T-helper 2 cell treated with Interferon-gamma antibody and Interleukin-4, amounts not matched to agents 5 μg/mL and 100 μg/mL, for 36 hours (primary cell): ENCODE measurements around the gene TBXAS1.

Source experiments
- DNase-seq: peaks from one replicate; pipeline ENCODE4 v3.0.0; 2021; ENCODE audit warnings: low spot score
- H3K27ac Mint-ChIP-seq: one replicate; pipeline ENCODE4 v1.8.0; 2021; ENCODE audit warnings: mild to moderate bottlenecking, mixed read lengths
- H3K27me3 Mint-ChIP-seq: one replicate; pipeline ENCODE4 v1.8.0; 2021; ENCODE audit warnings: low read depth, mixed read lengths
- H3K36me3 Mint-ChIP-seq: one replicate; pipeline ENCODE4 v1.8.0; 2021; ENCODE audit warnings: low read depth, mixed read lengths
- H3K4me1 Mint-ChIP-seq: one replicate; pipeline ENCODE4 v1.8.0; 2021; ENCODE audit warnings: low read depth, mixed read lengths
- H3K4me3 Mint-ChIP-seq: one replicate; pipeline ENCODE4 v1.8.0; 2022; ENCODE audit warnings: mild to moderate bottlenecking, moderate library complexity, mixed read lengths
- H3K9me3 Mint-ChIP-seq: one replicate; pipeline ENCODE4 v1.8.0; 2021; ENCODE audit warnings: mixed read lengths

The TBXAS1 gene

DNA sequence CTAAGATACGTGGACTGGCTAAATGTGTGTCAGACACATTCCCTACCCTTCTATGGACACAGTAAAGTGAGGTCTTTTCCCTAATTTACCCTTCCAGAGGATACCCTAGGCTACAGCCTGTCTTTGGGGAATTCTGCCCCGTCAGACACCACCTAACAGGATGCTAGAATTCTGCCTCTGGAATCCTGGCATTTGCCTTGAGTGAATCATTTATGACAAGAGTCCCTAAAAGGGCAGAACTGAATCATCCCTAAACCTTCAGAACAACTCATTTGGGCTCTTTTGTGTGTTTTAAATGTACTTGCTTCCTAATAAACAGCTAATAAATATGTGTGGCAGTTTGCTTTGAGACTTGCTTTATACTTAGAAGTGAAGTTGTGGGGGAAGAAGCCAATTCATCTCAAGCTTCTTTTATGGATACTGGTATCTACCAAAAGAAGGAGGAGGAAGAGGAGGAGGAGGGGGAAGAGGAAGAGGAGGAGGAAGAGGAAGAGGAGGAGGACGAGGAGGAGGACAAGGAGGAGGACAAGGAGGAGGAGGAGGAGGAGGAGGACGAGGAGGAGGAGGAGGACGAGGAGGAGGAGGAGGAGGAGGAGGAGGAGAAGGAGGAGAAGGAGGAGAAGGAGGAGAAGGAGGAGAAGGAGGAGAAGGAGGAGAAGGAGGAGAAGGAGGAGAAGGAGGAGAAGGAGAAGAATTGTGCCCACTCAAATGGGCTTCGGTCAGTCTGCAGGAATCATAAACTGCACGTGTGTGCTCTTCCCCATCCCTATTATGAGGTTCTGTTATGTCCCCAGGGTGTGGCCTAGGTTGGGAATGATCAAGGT is 206.5 kb downstream of the TBXAS1 start:
- Mint-ChIP-seq H3K27ac (no peak overlapping the region), H3K27me3 (no peaks in the 10 kb centered on the region), H3K4me3 (no peak overlapping the region), H3K4me1 (peaks cover 35% of the 10 kb centered on the region), H3K36me3 (peaks cover 69% of the 10 kb centered on the region), H3K9me3 (no peaks in the 10 kb centered on the region)
- DNase-seq, result no peak

GRCh38 chr7:140036224-140036962 is 207.3 kb downstream of the TBXAS1 start:
- H3K27me3 Mint-ChIP-seq, result no peaks in the 10 kb centered on the region
- DNase-seq, result no peak

DNA sequence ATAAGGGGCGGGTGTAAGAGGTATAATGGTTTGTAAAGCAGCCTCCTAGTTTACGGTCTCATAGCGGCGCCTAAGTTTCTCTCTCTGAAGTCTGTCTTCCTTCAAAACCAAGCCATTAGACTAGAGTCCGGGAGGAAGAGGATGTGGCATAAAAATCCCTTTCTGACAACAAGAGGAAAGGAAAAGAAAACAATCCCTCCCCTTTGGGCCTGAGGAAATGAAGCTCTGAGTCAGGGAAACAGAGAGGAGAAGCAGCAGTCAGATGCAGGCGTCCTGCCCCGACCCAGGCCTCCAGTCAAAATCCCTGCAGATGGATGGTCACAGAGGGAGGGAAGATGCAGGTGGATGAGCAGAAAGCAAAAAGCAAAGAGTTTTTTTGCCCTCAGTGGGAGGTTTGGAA is 210.0 kb downstream of the TBXAS1 start:
- no peaks in the 10 kb centered on the region for H3K9me3 Mint-ChIP-seq
- no peaks in the 10 kb centered on the region for H3K27me3 Mint-ChIP-seq
- H3K27ac Mint-ChIP-seq, result no peak overlapping the region
- peaks cover 30% of the 10 kb centered on the region for H3K4me1 Mint-ChIP-seq
- DNase-seq, result no peak
- H3K36me3 Mint-ChIP-seq, result peaks cover 67% of the 10 kb centered on the region
- H3K4me3 Mint-ChIP-seq, result no peak overlapping the region

More at GRCh38 chr7:140036224-140036962, 207.3 kb downstream of the TBXAS1 start:
- peak overlapping the region; percentile 36 for H3K27ac Mint-ChIP-seq
- peaks cover 72% of the 10 kb centered on the region for H3K36me3 Mint-ChIP-seq
- H3K4me1 Mint-ChIP-seq, result peaks cover 35% of the 10 kb centered on the region
- H3K4me3 Mint-ChIP-seq, result no peak overlapping the region
- H3K9me3 Mint-ChIP-seq, result no peaks in the 10 kb centered on the region

DNA sequence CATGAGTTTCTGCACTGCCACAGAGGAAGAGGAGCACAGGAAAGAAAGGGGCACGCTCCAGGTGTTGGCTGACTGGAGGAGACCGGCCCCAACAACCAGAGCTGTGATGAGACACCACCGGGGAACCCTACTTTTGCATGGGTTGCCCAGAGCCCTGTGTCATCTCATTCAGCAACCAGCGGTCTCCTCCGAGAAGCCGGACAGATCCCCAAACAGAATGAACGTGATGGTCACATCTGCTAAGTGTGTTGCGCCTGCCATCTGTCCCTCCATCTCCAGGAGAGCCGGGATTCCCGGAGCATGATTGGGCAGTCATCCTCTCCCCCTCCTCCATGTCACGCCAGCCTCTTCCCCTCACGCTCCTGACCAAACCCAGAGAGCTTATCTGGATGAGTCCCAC is 210.8 kb downstream of the TBXAS1 start:
- no peak overlapping the region for H3K4me3 Mint-ChIP-seq
- H3K9me3 Mint-ChIP-seq, result no peaks in the 10 kb centered on the region
- H3K36me3 Mint-ChIP-seq, result peaks cover 70% of the 10 kb centered on the region
- no peak for DNase-seq
- no peak overlapping the region for H3K27ac Mint-ChIP-seq
- peaks cover 30% of the 10 kb centered on the region for H3K4me1 Mint-ChIP-seq
- H3K27me3 Mint-ChIP-seq, result no peaks in the 10 kb centered on the region

DNA sequence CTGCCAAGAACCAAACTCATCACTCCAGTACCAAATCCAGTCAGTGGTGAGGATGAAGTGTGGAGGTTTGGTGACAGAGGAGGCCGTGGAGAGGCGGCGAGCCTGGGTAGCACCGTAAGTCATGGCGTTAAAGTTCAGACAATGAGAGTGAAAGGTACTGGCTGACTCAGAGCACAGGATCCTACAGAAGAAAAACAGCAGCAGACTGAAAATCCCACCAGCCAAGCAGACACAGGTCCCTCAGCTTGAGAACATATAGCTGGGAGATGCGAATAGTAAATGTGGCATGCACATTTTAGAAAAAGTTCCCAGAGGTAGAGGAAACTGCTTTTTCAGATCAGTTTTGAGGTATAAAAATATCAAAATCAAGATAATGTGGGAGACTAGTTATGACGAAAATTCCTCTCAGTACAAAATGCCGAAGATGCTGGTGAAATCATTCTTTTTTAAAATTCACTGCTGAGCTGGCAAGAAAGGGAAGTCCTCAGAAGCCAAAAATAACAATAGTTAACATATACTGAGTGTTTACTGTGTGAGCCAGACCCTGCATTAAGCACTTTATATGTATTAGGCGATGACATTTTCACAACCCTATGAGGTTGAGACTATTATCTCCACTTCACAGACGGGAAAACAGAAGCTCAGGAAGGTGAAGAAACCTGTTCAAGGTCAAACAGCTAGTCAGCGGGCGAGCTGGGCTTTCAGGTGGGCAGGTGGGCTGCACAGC is 212.8 kb downstream of the TBXAS1 start:
- H3K36me3 Mint-ChIP-seq, result peaks cover 70% of the 10 kb centered on the region
- no peak overlapping the region for H3K27ac Mint-ChIP-seq
- peaks cover 19% of the 10 kb centered on the region for H3K4me1 Mint-ChIP-seq
- H3K4me3 Mint-ChIP-seq, result no peak overlapping the region
- H3K27me3 Mint-ChIP-seq, result no peaks in the 10 kb centered on the region
- DNase-seq, result no peak
- H3K9me3 Mint-ChIP-seq, result no peaks in the 10 kb centered on the region

DNA sequence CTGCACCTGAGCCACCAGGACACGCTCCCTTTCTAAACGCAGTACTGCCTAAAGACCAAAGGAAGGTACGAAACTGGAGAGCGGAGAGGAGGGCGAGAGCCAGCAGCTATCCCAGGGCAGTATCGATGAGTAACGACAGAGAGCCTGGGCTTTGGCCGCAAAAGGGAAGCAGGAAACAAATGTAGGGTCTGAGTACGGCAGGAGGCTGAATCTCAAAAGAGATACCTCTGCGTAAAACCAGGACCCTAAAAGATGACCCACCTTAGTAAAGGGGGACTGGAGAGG is 213.3 kb downstream of the TBXAS1 start:
- no peak for DNase-seq
- Mint-ChIP-seq H3K27ac (no peak overlapping the region), H3K9me3 (no peaks in the 10 kb centered on the region), H3K4me1 (peaks cover 15% of the 10 kb centered on the region), H3K36me3 (peaks cover 69% of the 10 kb centered on the region), H3K4me3 (no peak overlapping the region), H3K27me3 (no peaks in the 10 kb centered on the region)

DNA sequence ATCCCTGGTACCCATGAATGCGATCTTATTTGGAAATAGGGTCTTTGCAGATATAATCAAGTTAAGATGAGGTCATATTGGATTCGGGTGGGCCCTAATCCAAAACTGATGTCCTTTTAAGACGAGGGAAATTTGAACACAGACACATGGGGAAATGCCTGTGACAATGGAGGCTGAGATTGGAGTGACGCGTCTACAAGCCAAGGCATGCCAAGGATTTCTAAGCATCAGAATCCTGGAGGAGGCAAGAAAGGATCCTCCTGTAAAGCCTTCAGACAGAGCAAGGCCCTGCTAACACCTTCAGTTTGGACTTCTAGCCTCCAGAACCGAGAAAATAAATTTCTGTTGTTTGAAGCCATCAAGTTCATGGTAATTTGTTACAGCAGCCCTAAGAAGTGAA is 215.2 kb downstream of the TBXAS1 start:
- Mint-ChIP-seq H3K27me3 (no peaks in the 10 kb centered on the region), H3K27ac (no peak overlapping the region), H3K4me3 (no peak overlapping the region), H3K4me1 (peaks cover 10% of the 10 kb centered on the region), H3K9me3 (no peaks in the 10 kb centered on the region), H3K36me3 (peaks cover 60% of the 10 kb centered on the region)
- no peak for DNase-seq

- no peaks in the 10 kb centered on the region for H3K9me3 Mint-ChIP-seq
- no peak overlapping the region for H3K4me3 Mint-ChIP-seq
- peaks cover 2% of the 10 kb centered on the region for H3K4me1 Mint-ChIP-seq
- H3K27me3 Mint-ChIP-seq, result no peaks in the 10 kb centered on the region
- DNase-seq, result no peak
- H3K27ac Mint-ChIP-seq, result no peak overlapping the region
- H3K36me3 Mint-ChIP-seq, result peaks cover 56% of the 10 kb centered on the region
Observed at GRCh38 chr7:140045697-140046096, 216.6 kb downstream of the TBXAS1 start.

DNA sequence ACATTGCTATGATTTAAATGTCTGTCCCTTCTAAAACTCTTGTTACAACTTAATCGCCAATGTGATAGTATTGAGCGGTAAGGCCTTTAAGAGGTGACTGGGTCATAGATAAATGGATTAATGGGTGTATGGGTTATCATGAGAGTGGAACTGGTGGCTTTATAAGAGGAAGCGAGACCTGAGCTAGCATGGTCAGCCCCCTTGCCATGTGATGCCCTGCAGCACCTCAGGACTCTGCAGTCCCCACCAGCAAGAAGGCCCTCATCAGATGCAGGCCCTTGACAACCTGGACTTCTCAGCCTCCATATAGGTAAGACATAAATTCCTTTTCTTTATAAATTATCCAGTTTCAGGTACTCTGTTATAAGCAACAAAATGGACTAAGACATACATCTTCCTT is 218.1 kb downstream of the TBXAS1 start:
- Mint-ChIP-seq H3K9me3 (no peaks in the 10 kb centered on the region), H3K27ac (peak overlapping the region; percentile 15), H3K4me3 (no peak overlapping the region), H3K36me3 (peaks cover 53% of the 10 kb centered on the region), H3K4me1 (peaks cover 2% of the 10 kb centered on the region), H3K27me3 (no peaks in the 10 kb centered on the region)
- DNase-seq, result no peak

DNA sequence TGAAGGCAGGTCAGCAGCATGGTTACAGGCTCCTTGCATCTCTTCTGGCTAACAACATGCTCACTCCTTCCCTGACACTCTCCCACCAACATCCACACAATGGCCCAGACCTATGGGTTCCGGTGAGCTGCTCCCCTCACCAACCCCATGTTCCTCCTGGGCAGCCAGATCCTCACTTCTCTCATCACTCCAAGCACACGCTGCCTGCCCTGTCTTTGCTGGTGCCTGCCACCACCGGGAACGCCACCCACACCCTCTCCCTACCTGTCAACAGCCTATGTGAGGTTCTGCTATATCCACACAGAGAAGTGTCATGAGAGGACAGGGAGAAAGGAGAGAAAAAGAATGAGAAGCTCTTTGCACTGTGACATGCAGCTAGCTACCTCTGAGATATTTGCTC is 219.1 kb downstream of the TBXAS1 start:
- no peak overlapping the region for H3K27ac Mint-ChIP-seq
- H3K4me1 Mint-ChIP-seq, result peaks cover 3% of the 10 kb centered on the region
- no peak overlapping the region for H3K4me3 Mint-ChIP-seq
- H3K36me3 Mint-ChIP-seq, result peaks cover 57% of the 10 kb centered on the region
- DNase-seq, result no peak
- no peaks in the 10 kb centered on the region for H3K27me3 Mint-ChIP-seq
- no peaks in the 10 kb centered on the region for H3K9me3 Mint-ChIP-seq

GRCh38 chr7:140048989-140049338 is 219.9 kb downstream of the TBXAS1 start:
- peaks cover 60% of the 10 kb centered on the region for H3K36me3 Mint-ChIP-seq
- DNase-seq, result no peak
- H3K27me3 Mint-ChIP-seq, result no peaks in the 10 kb centered on the region
- no peak overlapping the region for H3K27ac Mint-ChIP-seq
- no peak overlapping the region for H3K4me3 Mint-ChIP-seq
- H3K4me1 Mint-ChIP-seq, result peaks cover 10% of the 10 kb centered on the region
- no peaks in the 10 kb centered on the region for H3K9me3 Mint-ChIP-seq

- Mint-ChIP-seq H3K4me1 (peaks cover 15% of the 10 kb centered on the region), H3K27ac (no peak overlapping the region), H3K27me3 (no peaks in the 10 kb centered on the region), H3K9me3 (no peaks in the 10 kb centered on the region), H3K36me3 (peaks cover 60% of the 10 kb centered on the region), H3K4me3 (no peak overlapping the region)
- DNase-seq, result no peak
Observed at GRCh38 chr7:140049339-140050024, 220.4 kb downstream of the TBXAS1 start.

DNA sequence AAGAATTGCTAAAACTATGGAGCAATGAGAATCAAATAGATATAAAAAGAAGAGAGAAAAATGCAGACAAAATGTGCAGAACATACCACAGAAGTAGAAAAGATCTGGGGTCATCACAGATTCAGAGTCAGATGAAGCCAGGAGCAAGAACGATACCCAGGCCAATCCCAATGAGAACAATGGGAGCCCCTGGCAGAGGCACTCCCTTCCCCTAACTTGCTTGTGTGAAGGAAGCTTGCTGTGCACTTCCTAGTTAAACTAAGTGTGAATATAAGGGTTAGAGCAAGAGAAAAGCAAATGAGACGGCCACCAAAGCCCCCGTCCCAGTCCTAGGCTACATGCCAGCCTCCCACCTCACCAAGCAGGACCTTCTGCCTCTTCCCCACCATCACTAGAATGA is 221.0 kb downstream of the TBXAS1 start:
- no peak overlapping the region for H3K27ac Mint-ChIP-seq

GRCh38 chr7:140051820-140052219 is 222.8 kb downstream of the TBXAS1 start:
- H3K9me3 Mint-ChIP-seq, result no peaks in the 10 kb centered on the region
- peaks cover 23% of the 10 kb centered on the region for H3K4me1 Mint-ChIP-seq
- H3K27ac Mint-ChIP-seq, result no peak overlapping the region
- peaks cover 62% of the 10 kb centered on the region for H3K36me3 Mint-ChIP-seq
- no peak overlapping the region for H3K4me3 Mint-ChIP-seq
- H3K27me3 Mint-ChIP-seq, result no peaks in the 10 kb centered on the region
- DNase-seq, result no peak

More for the DNA sequence above, 221.0 kb downstream of the TBXAS1 start:
- Mint-ChIP-seq H3K4me1 (peaks cover 20% of the 10 kb centered on the region), H3K27me3 (no peaks in the 10 kb centered on the region), H3K9me3 (no peaks in the 10 kb centered on the region), H3K36me3 (peaks cover 63% of the 10 kb centered on the region), H3K4me3 (no peak overlapping the region)
- DNase-seq, result no peak
